K562 treated with DMSO at 1 percent for 4 hours (cell line): ENCODE data around the gene YWHAE. TPM values are rescaled to one million over a fixed set of nuclear protein-coding genes. Genes with fewer than 3 reads are reported as not detected.

Experiments
- total RNA-seq: library from RNA; unstranded; fragments of 300-600 nt; gene quantifications from 2 replicates; pipeline ENCODE4 v1.2.3, GENCODE V29; 2022; ENCODE audit not compliant: insufficient read depth

YWHAE gene
- 184 and 201 TPM in 2 replicates for total RNA-seq

DNA sequence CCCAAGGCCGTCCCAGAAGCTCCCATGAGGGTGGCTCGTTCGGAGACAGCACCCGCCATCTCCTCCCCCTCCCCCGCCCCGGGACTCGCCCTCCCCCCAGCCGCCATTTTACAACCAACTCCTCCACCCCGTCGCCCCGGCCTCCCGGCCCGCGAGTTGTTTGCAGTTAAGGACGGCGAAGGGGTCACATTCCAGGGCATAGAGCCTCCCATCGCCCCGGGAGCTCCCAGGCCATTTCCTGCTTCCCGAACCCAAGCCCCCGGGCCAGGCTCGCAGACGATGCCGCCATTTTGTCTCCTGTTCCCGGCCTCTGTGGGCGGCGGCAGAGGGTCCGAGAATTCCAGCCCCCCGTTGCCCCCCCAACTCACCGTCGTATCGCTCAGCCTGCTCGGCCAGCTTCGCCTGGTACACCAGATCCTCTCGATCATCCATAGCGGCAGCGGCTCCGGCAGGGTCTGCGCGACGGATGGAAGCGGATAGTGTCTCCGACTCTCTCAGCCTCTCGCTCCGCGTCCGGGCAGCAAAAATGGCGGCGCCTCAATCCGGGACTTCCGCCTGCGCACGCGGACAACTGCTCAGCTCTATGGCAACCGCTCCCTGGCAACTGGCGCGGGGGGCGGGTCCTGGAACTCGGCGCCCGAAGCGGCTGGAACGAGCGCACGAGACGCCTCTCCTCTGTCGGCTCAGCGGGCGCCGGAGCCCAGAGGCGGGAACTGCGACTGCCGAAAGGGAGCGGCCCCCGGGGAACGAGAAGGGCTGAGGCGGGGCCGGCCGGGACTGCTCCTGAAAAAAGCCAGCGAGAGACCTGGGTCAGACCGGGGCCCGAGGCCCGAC, at the start of gene YWHAE:
YWHAE (minus strand) TSS at position 544 of the 834 bp plus-strand sequence; CDS start at position 432, 112 bp downstream.

Other genes with a start within 250 kb of the YWHAE start
- 0.91 and 1.3 TPM in 2 replicates for gene ABR, start 220.2 kb downstream of the YWHAE start, total RNA-seq
- not detected in 2 replicates for gene BHLHA9, start 129.8 kb downstream of the YWHAE start, total RNA-seq
- gene TRARG1, start 120.6 kb downstream of the YWHAE start, total RNA-seq = not detected in 2 replicates
- gene CRK, start 56.0 kb upstream of the YWHAE start, total RNA-seq = 15.7 and 21.2 TPM in 2 replicates
- 24.7 and 26.9 TPM in 2 replicates for gene MYO1C, start 92.5 kb upstream of the YWHAE start, total RNA-seq
- gene INPP5K, start 116.4 kb upstream of the YWHAE start, total RNA-seq = 22.7 and 27.5 TPM in 2 replicates
- 30.7 and 35.8 TPM in 2 replicates for gene PITPNA, start 162.6 kb upstream of the YWHAE start, total RNA-seq
- gene SLC43A2, start 228.6 kb upstream of the YWHAE start, total RNA-seq = 1.8 TPM in 2 replicates
- 5.1 and 8.9 TPM in 2 replicates for gene SCARF1, start 245.5 kb upstream of the YWHAE start, total RNA-seq
- gene RILP, start 249.6 kb upstream of the YWHAE start, total RNA-seq = 44.9 and 58.1 TPM in 2 replicates